K562 (cell line): ENCODE results near the gene GPX1. TPM values are rescaled to one million over a fixed set of nuclear protein-coding genes. Genes with fewer than 3 reads are reported as not detected.

Source experiments
- CBFB ChIP-seq: sonication (generic); formaldehyde crosslinking; IDR thresholded peaks from 2 replicates; pipeline ENCODE4 v1.4.0; 2020; ENCODE audit warnings: mild to moderate bottlenecking, missing genetic modification reagents
- CC2D1A ChIP-seq: fragments of 450-650 bp; IDR thresholded peaks from 2 replicates; pipeline ENCODE4 v1.6.1; 2017; ENCODE audit warnings: mild to moderate bottlenecking
- DMBX1 ChIP-seq: fragments of 250-450 bp; sonication (Bioruptor Pico); IDR thresholded peaks from 2 replicates; pipeline ENCODE4 v1.8.0; 2022; ENCODE audit warnings: inconsistent platforms, mild to moderate bottlenecking, moderate library complexity, borderline replicate concordance
- KHSRP ChIP-seq: fragments of 450-650 bp; IDR thresholded peaks from 2 replicates; pipeline ENCODE4 v1.6.1; 2017
- NCOR1 ChIP-seq: fragments of 450-650 bp; IDR thresholded peaks from 2 replicates; pipeline ENCODE4 v1.6.1; 2016; ENCODE audit warnings: mild to moderate bottlenecking, moderate library complexity
- PHB2 ChIP-seq: fragments of 450-650 bp; IDR thresholded peaks from 2 replicates; pipeline ENCODE4 v1.6.1; 2017; ENCODE audit warnings: low read depth
- SAP30 ChIP-seq: fragments of 200-600 bp; sonication (generic); IDR thresholded peaks from 2 replicates; pipeline ENCODE4 v1.6.1; 2012; ENCODE audit warnings: borderline replicate concordance, low read depth, mild to moderate bottlenecking, moderate library complexity, low read length, control low read depth, inconsistent platforms; ENCODE audit not compliant: insufficient read depth, poor library complexity, severe bottlenecking
- SP1 ChIP-seq: sonication (generic); formaldehyde crosslinking; IDR thresholded peaks from 2 replicates; pipeline ENCODE4 v1.8.1; 2022; ENCODE audit warnings: mild to moderate bottlenecking, missing genetic modification reagents
- SRSF3 ChIP-seq: fragments of 200-400 bp; formaldehyde crosslinking; IDR thresholded peaks from 2 replicates; pipeline ENCODE4 v1.6.1; 2016; ENCODE audit warnings: mild to moderate bottlenecking, low read length, moderate library complexity; ENCODE audit not compliant: insufficient read depth
- TEAD4 ChIP-seq, 2 experiments: sonication (generic) in 1 of 2; formaldehyde crosslinking in 1 of 2; IDR thresholded peaks; 2 replicates each; pipeline versions ENCODE4 v1.6.1 to v1.8.0; 2012 to 2022; ENCODE audit warnings: borderline replicate concordance in 1 of 2, inconsistent platforms in 1 of 2, low read length in 1 of 2, mild to moderate bottlenecking in 1 of 2, missing genetic modification reagents in 1 of 2
- ZBTB49 ChIP-seq: sonication (generic); formaldehyde crosslinking; IDR thresholded peaks from 2 replicates; pipeline ENCODE4 v1.8.0; 2022; ENCODE audit warnings: missing genetic modification reagents, mild to moderate bottlenecking, borderline replicate concordance
- ZKSCAN1 ChIP-seq: fragments of 150-350 bp; IDR thresholded peaks from 2 replicates; pipeline ENCODE4 v1.6.1; 2016; ENCODE audit warnings: low read depth, low read length
- ZNF717 ChIP-seq: fragments of 250-450 bp; sonication (Bioruptor Pico); IDR thresholded peaks from 2 replicates; pipeline ENCODE4 v1.5.0; 2021
- polyA plus RNA-seq, 8 experiments: library from polyadenylated mRNA; depleted of rRNA in 4 of 8; stranded (reverse) in 5 of 8; unstranded in 3 of 8; fragments of >200 nt; fragmentation: Nextera tagmentation in 2 of 8; fragmentation: Illumina TruSeq in 1 of 8; extraction: Ambion mirVana in 2 of 8; extraction: Trizol in 1 of 8; gene quantifications; 2 replicates each; pipeline versions ENCODE4 v1.2.1 to v1.2.3, GENCODE V29; 2011 to 2014; ENCODE audit warnings: inconsistent platforms in 1 of 8, missing spikeins in 1 of 8
- total RNA-seq, 7 experiments: library from RNA; depleted of rRNA in 6 of 7; stranded (reverse); fragments of >200 nt in 6 of 7; fragmentation: Illumina TruSeq in 2 of 7; extraction: Trizol in 2 of 7; gene quantifications; 2 replicates each; pipeline versions ENCODE4 v1.2.1 to v1.2.3, GENCODE V29; 2011 to 2021; ENCODE audit warnings: low replicate concordance in 1 of 7
- TF ChIP-seq, protein P1 (sequence below): fragments of 450-650 bp; IDR thresholded peaks from 2 replicates; pipeline ENCODE4 v1.6.1; 2016; ENCODE audit warnings: mild to moderate bottlenecking
- TF ChIP-seq, protein P2 (sequence below): sonication (generic); formaldehyde crosslinking; IDR thresholded peaks from 2 replicates; pipeline ENCODE4 v1.8.0; 2023; ENCODE audit warnings: mild to moderate bottlenecking, missing genetic modification reagents
- TF ChIP-seq, protein P3 (sequence below): fragments of 250-450 bp; sonication (Bioruptor Pico); IDR thresholded peaks from 2 replicates; pipeline ENCODE4 v1.8.0; 2022; ENCODE audit warnings: moderate library complexity, mild to moderate bottlenecking, inconsistent platforms

GPX1 gene
- total and polyA plus RNA-seq, 9 of the 15 experiments (the other 6 are each of a cell fraction or from before 2014, with no cell fraction given) = 0.08 to 1.3 (median 0.21) TPM; not detected in 5

DNA sequence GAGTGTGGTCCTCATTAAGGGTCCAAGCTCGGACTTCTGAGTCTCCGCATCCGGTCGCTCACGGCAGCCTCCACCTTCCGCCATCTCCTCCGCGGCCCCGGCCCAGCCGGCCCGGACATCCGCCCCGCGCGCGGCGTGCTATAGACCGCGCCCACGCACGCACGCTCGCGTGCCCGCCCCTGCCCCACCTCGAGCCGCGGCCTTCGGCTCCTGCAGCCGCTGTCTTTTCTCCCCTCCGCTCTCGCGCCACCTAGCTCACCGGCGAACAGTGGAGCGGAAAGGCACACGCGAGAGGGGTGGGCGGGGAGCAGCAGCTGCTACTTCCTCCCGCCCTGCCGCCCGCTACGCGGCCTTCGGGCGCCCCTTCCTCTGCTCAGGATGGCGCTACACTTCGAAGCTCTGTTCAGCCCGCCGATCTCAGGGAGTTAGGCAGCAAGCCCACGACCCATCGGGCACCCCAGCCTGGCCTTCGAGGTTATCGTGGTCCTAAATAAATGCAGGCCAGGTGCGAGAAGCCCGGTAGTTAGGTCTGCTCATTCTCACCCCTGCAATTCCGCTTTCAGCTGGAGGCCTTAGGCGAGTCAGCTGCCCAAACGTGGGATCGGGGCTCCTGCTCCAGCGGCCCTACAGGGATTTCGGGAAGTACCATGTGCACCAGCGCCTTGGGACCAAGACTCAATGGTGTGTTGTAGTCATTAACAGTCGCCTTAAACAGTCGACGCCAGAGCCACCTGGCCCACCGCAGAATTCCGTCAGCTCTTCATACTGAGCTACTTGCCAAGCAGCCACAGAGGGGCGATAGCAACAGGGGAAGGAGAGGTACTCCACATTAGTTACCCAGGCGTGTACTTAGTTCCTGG lies 18.0 kb downstream of the GPX1 start, which contains the start of gene USP4 (continued):
- TF ChIP-seq SAP30 (peak; percentile 47), NCOR1 (no peak; the same call in 1 of the 2 replicates), PHB2 (no peak), CBFB (peak; percentile 91), SP1 (peak; percentile 67), SRSF3 (no peak), ZNF717 (CRISPR knock-in tag) (no peak), ZBTB49 (CRISPR knock-in tag) (0 out of 2 replicates have a peak, but pooled peaks have one; percentile 51), DMBX1 (CRISPR knock-in tag) (peak; percentile 52; the same call in 1 of the 2 replicates), ZKSCAN1 (peak; percentile 44; the same call in 1 of the 2 replicates), CC2D1A (peak; percentile 47; the same call in 1 of the 2 replicates), TEAD4 (IDR thresholded peaks at IDR 0.05; ENCODE audit: low read length) (peak; percentile 26; the same call in 1 of the 2 replicates), TEAD4 (CRISPR knock-in tag; IDR thresholded peaks at IDR 0.05; ENCODE audit: borderline replicate concordance) (0 out of 2 replicates have a peak, but pooled peaks have one; percentile 13), KHSRP (no peak)
- TF ChIP-seq, protein P1, sequence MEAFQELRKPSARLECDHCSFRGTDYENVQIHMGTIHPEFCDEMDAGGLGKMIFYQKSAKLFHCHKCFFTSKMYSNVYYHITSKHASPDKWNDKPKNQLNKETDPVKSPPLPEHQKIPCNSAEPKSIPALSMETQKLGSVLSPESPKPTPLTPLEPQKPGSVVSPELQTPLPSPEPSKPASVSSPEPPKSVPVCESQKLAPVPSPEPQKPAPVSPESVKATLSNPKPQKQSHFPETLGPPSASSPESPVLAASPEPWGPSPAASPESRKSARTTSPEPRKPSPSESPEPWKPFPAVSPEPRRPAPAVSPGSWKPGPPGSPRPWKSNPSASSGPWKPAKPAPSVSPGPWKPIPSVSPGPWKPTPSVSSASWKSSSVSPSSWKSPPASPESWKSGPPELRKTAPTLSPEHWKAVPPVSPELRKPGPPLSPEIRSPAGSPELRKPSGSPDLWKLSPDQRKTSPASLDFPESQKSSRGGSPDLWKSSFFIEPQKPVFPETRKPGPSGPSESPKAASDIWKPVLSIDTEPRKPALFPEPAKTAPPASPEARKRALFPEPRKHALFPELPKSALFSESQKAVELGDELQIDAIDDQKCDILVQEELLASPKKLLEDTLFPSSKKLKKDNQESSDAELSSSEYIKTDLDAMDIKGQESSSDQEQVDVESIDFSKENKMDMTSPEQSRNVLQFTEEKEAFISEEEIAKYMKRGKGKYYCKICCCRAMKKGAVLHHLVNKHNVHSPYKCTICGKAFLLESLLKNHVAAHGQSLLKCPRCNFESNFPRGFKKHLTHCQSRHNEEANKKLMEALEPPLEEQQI = no peak
- TF ChIP-seq, protein P2, sequence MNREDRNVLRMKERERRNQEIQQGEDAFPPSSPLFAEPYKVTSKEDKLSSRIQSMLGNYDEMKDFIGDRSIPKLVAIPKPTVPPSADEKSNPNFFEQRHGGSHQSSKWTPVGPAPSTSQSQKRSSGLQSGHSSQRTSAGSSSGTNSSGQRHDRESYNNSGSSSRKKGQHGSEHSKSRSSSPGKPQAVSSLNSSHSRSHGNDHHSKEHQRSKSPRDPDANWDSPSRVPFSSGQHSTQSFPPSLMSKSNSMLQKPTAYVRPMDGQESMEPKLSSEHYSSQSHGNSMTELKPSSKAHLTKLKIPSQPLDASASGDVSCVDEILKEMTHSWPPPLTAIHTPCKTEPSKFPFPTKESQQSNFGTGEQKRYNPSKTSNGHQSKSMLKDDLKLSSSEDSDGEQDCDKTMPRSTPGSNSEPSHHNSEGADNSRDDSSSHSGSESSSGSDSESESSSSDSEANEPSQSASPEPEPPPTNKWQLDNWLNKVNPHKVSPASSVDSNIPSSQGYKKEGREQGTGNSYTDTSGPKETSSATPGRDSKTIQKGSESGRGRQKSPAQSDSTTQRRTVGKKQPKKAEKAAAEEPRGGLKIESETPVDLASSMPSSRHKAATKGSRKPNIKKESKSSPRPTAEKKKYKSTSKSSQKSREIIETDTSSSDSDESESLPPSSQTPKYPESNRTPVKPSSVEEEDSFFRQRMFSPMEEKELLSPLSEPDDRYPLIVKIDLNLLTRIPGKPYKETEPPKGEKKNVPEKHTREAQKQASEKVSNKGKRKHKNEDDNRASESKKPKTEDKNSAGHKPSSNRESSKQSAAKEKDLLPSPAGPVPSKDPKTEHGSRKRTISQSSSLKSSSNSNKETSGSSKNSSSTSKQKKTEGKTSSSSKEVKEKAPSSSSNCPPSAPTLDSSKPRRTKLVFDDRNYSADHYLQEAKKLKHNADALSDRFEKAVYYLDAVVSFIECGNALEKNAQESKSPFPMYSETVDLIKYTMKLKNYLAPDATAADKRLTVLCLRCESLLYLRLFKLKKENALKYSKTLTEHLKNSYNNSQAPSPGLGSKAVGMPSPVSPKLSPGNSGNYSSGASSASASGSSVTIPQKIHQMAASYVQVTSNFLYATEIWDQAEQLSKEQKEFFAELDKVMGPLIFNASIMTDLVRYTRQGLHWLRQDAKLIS (CRISPR knock-in tag) = peak; percentile 81
- TF ChIP-seq, protein P3, sequence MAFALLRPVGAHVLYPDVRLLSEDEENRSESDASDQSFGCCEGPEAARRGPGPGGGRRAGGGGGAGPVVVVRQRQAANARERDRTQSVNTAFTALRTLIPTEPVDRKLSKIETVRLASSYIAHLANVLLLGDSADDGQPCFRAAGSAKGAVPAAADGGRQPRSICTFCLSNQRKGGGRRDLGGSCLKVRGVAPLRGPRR (CRISPR knock-in tag) = no peak
